ENCODE data around the gene PKIG. TPM values are rescaled to one million over a fixed set of nuclear protein-coding genes. Genes with fewer than 3 reads are reported as not detected.

The PKIG gene
- total RNA-seq, 1 experiment from 2014 or later: 20.1 TPM

- POLR2A ChIA-PET: no interaction called here
- CTCF ChIA-PET: no interaction called here
- H3K36me3 ChIP-seq (ENCODE audit: control insufficient read depth in 1 of 2, insufficient read depth in 2 of 2, low read length in 2 of 2): peaks cover 0 to under 1% of the 10 kb centered on the region in 2 experiments; a peak in 2 of 4 replicates
- no peaks in the 10 kb centered on the region for H3K9me2 ChIP-seq (ENCODE audit: insufficient read depth)
- no peaks in the 10 kb centered on the region for H3K79me2 ChIP-seq (ENCODE audit: insufficient read depth, low read length)
- TF ChIP-seq REST (IDR thresholded peaks at IDR 0.05; ENCODE audit: low read depth) (no peak), ATF3 (IDR thresholded peaks at IDR 0.05) (no peak), EZH2phosphoT487 (IDR thresholded peaks at IDR 0.05; ENCODE audit: borderline replicate concordance) (no peak), EGR1 (IDR thresholded peaks at IDR 0.05; ENCODE audit: low read depth) (no peak), ELF1 (IDR thresholded peaks at IDR 0.05; ENCODE audit: borderline replicate concordance, low read depth) (no peak), YY1 (IDR thresholded peaks at IDR 0.05; ENCODE audit: extremely low read depth, insufficient replicate concordance, low read depth, low read length) (no peak), JUND (IDR thresholded peaks at IDR 0.05) (no peak), POLR2A (IDR thresholded peaks at IDR 0.05; ENCODE audit: borderline replicate concordance, extremely low read depth, insufficient read depth, insufficient read length) (no peak), SIN3A (IDR thresholded peaks at IDR 0.05; ENCODE audit: low read depth) (no peak)
- no peaks in the 10 kb centered on the region for H3K9me3 ChIP-seq (ENCODE audit: control insufficient read depth in 1 of 2, insufficient read depth in 1 of 2, low read depth in 1 of 2, low read length in 2 of 2)
- H3K4me3 ChIP-seq (replicated peaks in 1 of 2; ENCODE audit: low read depth in 1 of 2, low read length in 2 of 2): no peak overlapping the region
- H3K9ac ChIP-seq (ENCODE audit: low read length): no peak overlapping the region
- no peak for DNase-seq (ENCODE audit: low read depth, low spot score)
- RAD21 ChIA-PET (ENCODE audit: low non-redundant PET in 1 of 2, low total read pairs in 2 of 2, uncharacterized antibody in 2 of 2, unreplicated experiment in 2 of 2): no interaction called here
- H4K20me1 ChIP-seq (ENCODE audit: insufficient read depth): no peaks in the 10 kb centered on the region
- no TSS peak for BruUV-seq (replicated peaks)
- intact Hi-C loops (cut with micrococcal nuclease): no loop called here
- no peaks in the 10 kb centered on the region for H3K27me3 ChIP-seq (ENCODE audit: insufficient read depth, low read length)
- no peak for ATAC-seq
- H3K27ac ChIP-seq (ENCODE audit: low read depth, low read length): no peak overlapping the region
- no peaks in the 10 kb centered on the region for H3K4me1 ChIP-seq (ENCODE audit: control insufficient read depth in 1 of 2, insufficient read depth in 2 of 2, low read length in 2 of 2)
- H2AFZ ChIP-seq (ENCODE audit: low read depth, low read length, poor library complexity, severe bottlenecking): no peak overlapping the region
- no peak overlapping the region for H3K4me2 ChIP-seq (ENCODE audit: low read length)
Measured at GRCh38 chr20:44629542-44629941, 47.2 kb downstream of the PKIG start.
